GM10248 (cell line): ENCODE data around the gene CADM2.

Experiments
- CTCF ChIA-PET: fragments of 300-600 bp; sonication (Branson Sonifier 250); formaldehyde crosslinking; extraction: SDS; loops from one replicate; lab custom pipeline; 2021; ENCODE audit warnings: antibody characterized with exemption; lab: Yijun Ruan, JAX
- POLR2A ChIA-PET: fragments of 350-650 bp; sonication (Branson Sonifier 250); formaldehyde crosslinking; extraction: SDS; loops from one replicate; lab custom pipeline; 2020; ENCODE audit warnings: antibody characterized with exemption; lab: Yijun Ruan, JAX
- DNase-seq: peaks from one replicate; pipeline ENCODE4 v3.0.0; 2012; ENCODE audit errors: extremely low spot score
- TF ChIP-seq, protein P1 (sequence below): IDR thresholded peaks from 2 replicates; pipeline ENCODE4 v1.5.1; 2012; ENCODE audit warnings: mild to moderate bottlenecking, low read depth; ENCODE audit errors: extremely low read depth, missing control alignments, control extremely low read depth

Gene CADM2

DNA sequence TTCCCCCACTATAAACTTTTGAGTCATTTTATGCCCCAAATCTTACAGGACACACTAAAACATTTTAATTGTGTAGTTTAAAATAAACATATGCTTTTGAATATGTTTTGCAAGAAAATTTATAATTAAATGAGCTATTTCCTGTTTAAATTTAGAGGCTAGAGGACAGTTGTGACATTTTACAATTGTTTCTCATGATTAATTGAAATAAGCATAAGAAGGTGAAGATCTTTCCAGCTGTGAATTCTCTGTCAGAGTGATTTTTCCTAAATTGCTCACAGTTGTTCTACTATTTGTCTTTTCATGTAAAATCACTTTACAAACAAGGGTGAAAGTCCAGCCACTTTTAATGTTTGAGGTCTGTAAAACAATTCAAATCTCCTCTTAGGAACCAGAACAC is 892.3 kb downstream of the CADM2 start:
- CTCF ChIA-PET = no interaction called here
- no peak for DNase-seq
- TF ChIP-seq, protein P1, sequence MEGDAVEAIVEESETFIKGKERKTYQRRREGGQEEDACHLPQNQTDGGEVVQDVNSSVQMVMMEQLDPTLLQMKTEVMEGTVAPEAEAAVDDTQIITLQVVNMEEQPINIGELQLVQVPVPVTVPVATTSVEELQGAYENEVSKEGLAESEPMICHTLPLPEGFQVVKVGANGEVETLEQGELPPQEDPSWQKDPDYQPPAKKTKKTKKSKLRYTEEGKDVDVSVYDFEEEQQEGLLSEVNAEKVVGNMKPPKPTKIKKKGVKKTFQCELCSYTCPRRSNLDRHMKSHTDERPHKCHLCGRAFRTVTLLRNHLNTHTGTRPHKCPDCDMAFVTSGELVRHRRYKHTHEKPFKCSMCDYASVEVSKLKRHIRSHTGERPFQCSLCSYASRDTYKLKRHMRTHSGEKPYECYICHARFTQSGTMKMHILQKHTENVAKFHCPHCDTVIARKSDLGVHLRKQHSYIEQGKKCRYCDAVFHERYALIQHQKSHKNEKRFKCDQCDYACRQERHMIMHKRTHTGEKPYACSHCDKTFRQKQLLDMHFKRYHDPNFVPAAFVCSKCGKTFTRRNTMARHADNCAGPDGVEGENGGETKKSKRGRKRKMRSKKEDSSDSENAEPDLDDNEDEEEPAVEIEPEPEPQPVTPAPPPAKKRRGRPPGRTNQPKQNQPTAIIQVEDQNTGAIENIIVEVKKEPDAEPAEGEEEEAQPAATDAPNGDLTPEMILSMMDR = no peak
- POLR2A ChIA-PET = no interaction called here

DNA sequence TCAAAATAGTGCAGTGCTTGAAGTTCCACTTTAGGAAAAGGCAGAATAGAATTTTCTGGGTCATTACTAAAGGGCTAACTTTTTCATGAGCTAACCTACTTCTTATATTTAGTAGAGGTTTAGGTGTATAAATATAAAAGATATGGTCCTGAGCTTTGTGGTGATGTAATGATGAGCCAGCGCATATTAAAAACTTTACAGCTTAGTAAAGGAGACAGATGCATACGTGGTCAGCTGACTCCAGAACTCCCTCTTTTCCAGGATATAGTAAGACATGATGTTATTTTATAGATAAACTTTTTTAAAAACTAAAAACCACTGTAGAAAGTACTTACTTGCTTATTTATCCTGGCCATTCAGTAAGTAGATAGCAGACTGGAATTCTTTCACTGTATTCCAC is 895.0 kb downstream of the CADM2 start:
- CTCF ChIA-PET = no interaction called here
- POLR2A ChIA-PET = no interaction called here
- no peak for DNase-seq
- TF ChIP-seq, protein P1 = no peak

DNA sequence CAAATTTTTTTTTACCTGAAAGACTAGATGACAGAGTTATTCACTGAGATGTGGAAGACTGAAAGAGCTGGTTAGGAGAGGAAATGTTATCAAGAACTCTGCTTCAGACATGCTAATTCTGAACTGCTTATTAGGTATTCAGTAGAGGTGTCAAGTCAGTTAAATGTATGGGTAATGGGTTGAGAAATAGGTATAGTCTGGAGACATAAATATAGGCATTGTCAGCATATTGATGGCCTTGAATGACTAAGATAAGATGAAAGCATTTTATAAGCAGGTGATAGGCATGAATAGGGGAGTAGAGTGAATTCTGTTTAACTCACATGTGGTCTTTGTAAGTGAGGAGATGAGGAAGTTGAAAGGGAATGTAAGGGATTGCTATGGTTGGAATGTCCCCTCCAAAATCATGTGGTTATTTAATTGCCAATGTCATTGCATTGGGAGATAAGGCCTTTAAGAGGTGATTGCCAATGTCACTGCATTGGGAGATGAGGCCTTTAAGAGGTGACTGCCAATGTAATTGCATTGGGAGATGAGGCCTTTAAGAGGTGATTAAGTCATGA is 904.2 kb downstream of the CADM2 start:
- CTCF ChIA-PET = no interaction called here
- DNase-seq = no peak
- POLR2A ChIA-PET = no interaction called here
- TF ChIP-seq, protein P1 = no peak

DNA sequence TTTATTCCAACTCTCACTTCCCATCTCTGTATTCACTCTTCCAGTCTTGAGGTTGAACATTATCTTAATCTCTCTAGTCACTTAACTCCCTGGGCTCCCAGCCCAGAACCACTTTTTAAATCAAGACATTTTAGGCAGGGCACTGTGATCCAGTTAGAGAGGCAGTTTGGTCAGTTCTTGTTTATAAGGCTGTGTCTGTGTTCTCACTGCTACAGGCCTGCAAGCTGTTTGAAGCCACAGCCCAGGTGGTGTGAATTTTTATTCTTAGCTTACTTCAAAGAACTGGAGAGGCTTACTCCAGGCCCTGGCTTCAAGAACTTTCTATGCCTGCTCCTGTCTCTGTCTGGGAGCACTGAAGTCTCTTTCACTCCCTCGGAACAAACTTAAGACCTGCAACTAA is 906.1 kb downstream of the CADM2 start:
- CTCF ChIA-PET = no interaction called here
- TF ChIP-seq, protein P1 = no peak
- no peak for DNase-seq
- POLR2A ChIA-PET = no interaction called here

- POLR2A ChIA-PET = no interaction called here
- TF ChIP-seq, protein P1 = no peak
- CTCF ChIA-PET = interaction anchor here (1.2 kb wide), 1 partner anchor 17 kb away, joined by 3 read pairs; no protein-coding TSS in a partner anchor
Measured at GRCh38 chr3:85867072-85867471, 908.3 kb downstream of the CADM2 start.

DNA sequence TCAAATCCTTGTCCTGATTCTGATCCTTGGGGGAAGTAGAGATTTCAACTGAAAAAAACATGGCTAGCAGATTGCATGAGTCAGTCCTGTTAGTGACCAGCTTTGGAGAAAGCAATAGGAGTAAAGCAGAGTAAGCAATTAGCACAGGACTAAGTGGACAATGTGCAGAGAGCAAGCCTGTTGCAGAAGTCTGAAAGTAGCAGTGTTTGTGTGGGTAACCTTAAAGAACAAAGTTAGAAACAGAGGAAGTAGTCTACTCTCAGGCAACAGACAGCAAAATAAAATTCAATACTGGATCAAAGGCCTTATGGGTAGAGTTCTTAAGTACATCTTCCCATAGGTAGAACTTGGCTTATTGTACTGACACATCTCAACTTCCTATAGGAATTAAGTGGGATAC is 916.8 kb downstream of the CADM2 start:
- TF ChIP-seq, protein P1 = no peak
- ChIA-PET POLR2A (no interaction called here), CTCF (no interaction called here)
- no peak for DNase-seq

More at GRCh38 chr3:85867072-85867471, 908.3 kb downstream of the CADM2 start:
- DNase-seq = no peak
